HepG2 (cell line): ENCODE results near the gene PYCR2. TPM values are rescaled to one million over a fixed set of nuclear protein-coding genes. Genes with fewer than 3 reads are reported as not detected.
A peak's percentile ranks its signal among the peaks of the same experiment; 100 is the strongest.

ENCODE experiments used
- ATAC-seq: fragments of 200-7000 bp; cut with Tn5 transposase; 3 replicates; pipeline ENCODE4 v1.9.1; 2020; ENCODE audit warnings: mild to moderate bottlenecking, moderate library complexity
- BruUV-seq: library from RNA; stranded (reverse); fragments of 400-500 nt; replicated peaks from 2 replicates; lab custom pipeline; 2021; lab: Mats Ljungman, UMichigan
- CTCF ChIA-PET: fragments of 300-600 bp; formaldehyde crosslinking; extraction: SDS; loops from one replicate; lab custom pipeline; 2021; ENCODE audit warnings: low total read pairs, inconsistent platforms, low intra/inter-chr PET ratio; lab: Yijun Ruan, JAX
- POLR2A ChIA-PET: fragments of 350-600 bp; sonication (Branson Sonifier 250); formaldehyde crosslinking; loops from one replicate; lab custom pipeline; 2020; ENCODE audit warnings: antibody characterized with exemption, inconsistent platforms; lab: Yijun Ruan, JAX
- DNase-seq: peaks from one replicate; pipeline ENCODE4 v3.0.0-alpha.2; 2015; ENCODE audit warnings: low spot score
- FAIRE-seq: peaks from 3 replicates; lab custom pipeline; 2011; peaks lifted over from hg19 to GRCh38; lab: Jason Lieb, UNC
- H2AFZ ChIP-seq: one replicate; pipeline ENCODE4 v1.6.1; 2011; ENCODE audit warnings: low read length, inconsistent platforms
- H3K27ac ChIP-seq: fragments of 300-600 bp; 3 replicates; pipeline ENCODE4 v1.8.0; 2011; ENCODE audit warnings: mixed run types, mild to moderate bottlenecking, mixed read lengths, low read length, inconsistent platforms; ENCODE audit not compliant: insufficient read depth; ENCODE audit errors: extremely low read length
- H3K27me3 ChIP-seq, 2 experiments: fragments of 200-600 bp in 1 of 2; 2 replicates in 1 of 2; 3 replicates in 1 of 2; pipeline versions ENCODE4 v1.6.0 to v1.8.0; 2011; ENCODE audit warnings: low read length in 2 of 2, mild to moderate bottlenecking in 2 of 2, moderate library complexity in 2 of 2, inconsistent platforms in 1 of 2; ENCODE audit not compliant: insufficient read depth in 2 of 2, control insufficient read depth in 1 of 2
- H3K36me3 ChIP-seq, 2 experiments: fragments of 200-600 bp in 1 of 2; replicated peaks in 1 of 2; 2 replicates in 1 of 2; 3 replicates in 1 of 2; pipeline versions ENCODE4 v1.5.1 to v1.8.0; 2011; ENCODE audit warnings: low read length in 2 of 2, inconsistent platforms in 1 of 2; ENCODE audit not compliant: insufficient read depth in 2 of 2, control insufficient read depth in 1 of 2
- H3K4me1 ChIP-seq: 2 replicates; pipeline ENCODE4 v1.5.1; 2012; ENCODE audit warnings: low read length, inconsistent platforms; ENCODE audit not compliant: insufficient read depth
- H3K4me2 ChIP-seq: 2 replicates; pipeline ENCODE4 v1.6.0; 2011; ENCODE audit warnings: low read depth, low read length, inconsistent platforms
- H3K4me3 ChIP-seq, 3 experiments: fragments of 200-600 bp in 1 of 3; sonication (generic), shearing (Covaris generic) in 1 of 3; replicated peaks in 1 of 3; 2 replicates each; pipeline ENCODE4 v1.5.1; 2011 to 2016; ENCODE audit warnings: low read length in 3 of 3, inconsistent platforms in 2 of 3, low read depth in 2 of 3, mild to moderate bottlenecking in 2 of 3, control low read depth in 1 of 3, mixed read lengths in 1 of 3; ENCODE audit not compliant: insufficient read depth in 1 of 3
- H3K79me2 ChIP-seq: one replicate; pipeline ENCODE4 v1.6.1; 2011; ENCODE audit warnings: low read length, inconsistent platforms; ENCODE audit not compliant: insufficient read depth
- H3K9ac ChIP-seq: 2 replicates; pipeline ENCODE4 v1.6.0; 2011; ENCODE audit warnings: mild to moderate bottlenecking, low read depth, low read length, inconsistent platforms; ENCODE audit not compliant: insufficient read depth
- H3K9me3 ChIP-seq: 2 replicates; pipeline ENCODE4 v1.5.1; 2012; ENCODE audit warnings: mild to moderate bottlenecking, low read length
- H4K20me1 ChIP-seq: 2 replicates; pipeline ENCODE4 v1.6.0; 2011; ENCODE audit warnings: inconsistent platforms, mild to moderate bottlenecking, low read length, moderate library complexity; ENCODE audit not compliant: insufficient read depth
- CTCF ChIP-seq: sonication (generic); formaldehyde crosslinking; IDR thresholded peaks from 2 replicates; pipeline ENCODE4 v1.5.0; 2020; ENCODE audit warnings: mild to moderate bottlenecking, missing genetic modification reagents, moderate library complexity
- NFE2L1 ChIP-seq: sonication (generic); formaldehyde crosslinking; IDR thresholded peaks from 2 replicates; pipeline ENCODE4 v1.4.0; 2020; ENCODE audit warnings: missing genetic modification reagents, mild to moderate bottlenecking, borderline replicate concordance
- PATZ1 ChIP-seq: sonication (generic); formaldehyde crosslinking; IDR thresholded peaks from 2 replicates; pipeline ENCODE4 v1.4.0; 2020; ENCODE audit warnings: missing genetic modification reagents
- STAG1 ChIP-seq: sonication (generic); formaldehyde crosslinking; IDR thresholded peaks from 2 replicates; pipeline ENCODE4 v1.4.0; 2020; ENCODE audit warnings: missing genetic modification reagents
- YY1 ChIP-seq: IDR thresholded peaks from 2 replicates; pipeline ENCODE4 v1.6.1; 2011; ENCODE audit warnings: low read length, low read depth, moderate library complexity, mild to moderate bottlenecking; ENCODE audit not compliant: insufficient read depth, insufficient replicate concordance
- ZNF460 ChIP-seq: sonication (generic); formaldehyde crosslinking; IDR thresholded peaks from 2 replicates; pipeline ENCODE4 v1.5.1; 2020; ENCODE audit warnings: missing genetic modification reagents, mild to moderate bottlenecking, borderline replicate concordance
- WGBS: methylation state at CpG from one replicate; pipeline ENCODE4 v1.1.6; 2017; ENCODE audit warnings: low lambda C conversion rate; 5-methylcytosine and 5-hydroxymethylcytosine counted together
- in situ Hi-C: cut with HindIII; loops from 2 replicates; pipeline ENCODE4 v1.10.0; 2017; ENCODE audit warnings: low pct_unique_long_range_greater_than_20kb; ENCODE audit not compliant: extremely low pct_ligation_motif_present
- intact Hi-C: fragments of 100-400 bp; cut with micrococcal nuclease; formaldehyde crosslinking; loops from one replicate; pipeline ENCODE4 v1.10.0; 2022; ENCODE audit not compliant: unreplicated experiment
- polyA plus RNA-seq, 8 experiments: library from polyadenylated mRNA; depleted of rRNA in 3 of 8; stranded (reverse) in 7 of 8; unstranded in 1 of 8; fragments of >200 nt; fragmentation: Illumina TruSeq in 4 of 8; extraction: Trizol in 4 of 8; gene quantifications; 2 replicates each; pipeline versions ENCODE4 v1.2.1 to v1.2.3, GENCODE V29; 2011 to 2016; ENCODE audit warnings: low read depth in 4 of 8, missing spikeins in 1 of 8, mixed read lengths in 1 of 8; ENCODE audit not compliant: insufficient read depth in 1 of 8
- total RNA-seq, 5 experiments: library from RNA; depleted of rRNA; stranded (reverse); fragments of >200 nt; fragmentation: Illumina TruSeq; extraction: Trizol; gene quantifications; 2 replicates each; pipeline ENCODE4 v1.2.3, GENCODE V29; 2016; ENCODE audit warnings: low read depth in 1 of 5
- TF ChIP-seq, protein P1 (sequence below): sonication (generic); formaldehyde crosslinking; IDR thresholded peaks from 2 replicates; pipeline ENCODE4 v1.4.0; 2020; ENCODE audit warnings: missing genetic modification reagents

PYCR2 gene
- total and polyA plus RNA-seq, 2 of the 13 experiments (the other 11 are each of a cell fraction or from before 2014, with no cell fraction given): 47.2 to 47.8 TPM

DNA sequence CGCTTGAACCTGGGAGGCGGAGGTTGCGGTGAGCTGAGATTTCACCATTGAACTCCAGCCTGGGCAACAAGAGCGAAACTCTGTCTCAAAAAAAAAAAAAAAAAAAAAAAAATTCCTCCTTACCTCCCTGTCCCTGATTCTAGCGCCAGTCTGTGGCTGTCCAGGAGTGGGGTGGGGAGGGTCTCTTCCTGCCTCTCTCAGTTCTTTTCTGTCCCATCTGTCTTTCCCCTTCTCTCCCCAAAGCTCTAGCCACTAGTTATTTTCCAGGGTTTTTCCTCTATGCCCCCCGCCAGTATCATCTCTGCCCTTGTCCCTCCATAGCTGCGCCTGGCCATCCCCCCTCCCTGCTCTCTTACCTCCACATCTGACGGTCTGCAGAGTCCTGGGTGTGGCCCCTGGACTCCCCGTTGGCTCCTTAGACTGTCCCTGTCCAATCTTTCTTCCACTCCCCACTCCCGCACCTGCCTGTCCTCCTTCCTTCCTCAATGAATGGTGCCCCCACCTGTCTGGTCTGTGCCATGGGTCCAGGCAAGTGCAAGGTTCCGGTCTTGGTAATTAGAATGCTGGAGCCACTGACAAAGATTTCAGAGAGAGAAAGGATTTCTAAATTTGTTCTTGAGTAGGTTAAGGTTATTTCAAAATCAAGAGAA, 40.3 kb downstream of the PYCR2 start:
- POLR2A ChIA-PET: interaction anchor here (1.4 to 4.6 kb wide), 7 partner anchors 10 to 178 kb away, joined by 3 to 42 read pairs (median 21); partner anchors contain the start of genes EPHX1, H3-3A, PYCR2 and SRP9
- DNase-seq (no peak), FAIRE-seq (no peak), ATAC-seq (no peak)
- peak overlapping the region; percentile 22; the same call in 1 of the 2 replicates for H3K9ac ChIP-seq
- H3K27me3 ChIP-seq: no peaks in the 10 kb centered on the region; a peak in 1 of 5 replicates
- 0 out of 2 replicates have a peak, but pooled peaks cover 8% of the 10 kb centered on the region for H4K20me1 ChIP-seq
- H2AFZ ChIP-seq: no peak overlapping the region
- H3K4me3 ChIP-seq: peak overlapping the region; percentile 91 to 98 (median 93); a peak in 4 of 6 replicates
- intact Hi-C loops: loop anchor here (2.0 to 10.0 kb wide), 3 partner anchors 39 to 91 kb away; partner anchors contain the start of gene PYCR2
- peaks cover 30% of the 10 kb centered on the region for H3K79me2 ChIP-seq
- BruUV-seq: no TSS peak
- peak overlapping the region; percentile 100 for H3K4me2 ChIP-seq
- peak; percentile 49; the same call in 1 of the 2 replicates for TF ChIP-seq PATZ1 (CRISPR knock-in tag)
- TF ChIP-seq, protein P1, sequence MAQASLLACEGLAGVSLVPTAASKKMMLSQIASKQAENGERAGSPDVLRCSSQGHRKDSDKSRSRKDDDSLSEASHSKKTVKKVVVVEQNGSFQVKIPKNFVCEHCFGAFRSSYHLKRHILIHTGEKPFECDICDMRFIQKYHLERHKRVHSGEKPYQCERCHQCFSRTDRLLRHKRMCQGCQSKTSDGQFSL (CRISPR knock-in tag): 0 out of 2 replicates have a peak, but pooled peaks have one; percentile 28
- TF ChIP-seq NFE2L1 (CRISPR knock-in tag): no peak
- TF ChIP-seq ZNF460 (CRISPR knock-in tag): no peak
- TF ChIP-seq STAG1 (CRISPR knock-in tag): peak; percentile 35; the same call in 1 of the 2 replicates
- peak; percentile 46 for TF ChIP-seq CTCF
- TF ChIP-seq YY1: no peak
- TF ChIP-seq, all 625 proteins: peak for 4
- WGBS: 20% methylated on average over 10 of the region's 11 CpGs
- peaks cover 69% of the 10 kb centered on the region for H3K4me1 ChIP-seq
- H3K36me3 ChIP-seq: no peaks in the 10 kb centered on the region
- H3K9me3 ChIP-seq: no peaks in the 10 kb centered on the region
- H3K27ac ChIP-seq: no peak overlapping the region
- CTCF ChIA-PET: interaction anchor here (1.4 kb wide), 1 partner anchor 409 kb away, joined by 4 read pairs; no protein-coding TSS in a partner anchor
- in situ Hi-C loops: no loop called here
